ENCODE results near the gene PUM2.

PUM2 gene

DNA sequence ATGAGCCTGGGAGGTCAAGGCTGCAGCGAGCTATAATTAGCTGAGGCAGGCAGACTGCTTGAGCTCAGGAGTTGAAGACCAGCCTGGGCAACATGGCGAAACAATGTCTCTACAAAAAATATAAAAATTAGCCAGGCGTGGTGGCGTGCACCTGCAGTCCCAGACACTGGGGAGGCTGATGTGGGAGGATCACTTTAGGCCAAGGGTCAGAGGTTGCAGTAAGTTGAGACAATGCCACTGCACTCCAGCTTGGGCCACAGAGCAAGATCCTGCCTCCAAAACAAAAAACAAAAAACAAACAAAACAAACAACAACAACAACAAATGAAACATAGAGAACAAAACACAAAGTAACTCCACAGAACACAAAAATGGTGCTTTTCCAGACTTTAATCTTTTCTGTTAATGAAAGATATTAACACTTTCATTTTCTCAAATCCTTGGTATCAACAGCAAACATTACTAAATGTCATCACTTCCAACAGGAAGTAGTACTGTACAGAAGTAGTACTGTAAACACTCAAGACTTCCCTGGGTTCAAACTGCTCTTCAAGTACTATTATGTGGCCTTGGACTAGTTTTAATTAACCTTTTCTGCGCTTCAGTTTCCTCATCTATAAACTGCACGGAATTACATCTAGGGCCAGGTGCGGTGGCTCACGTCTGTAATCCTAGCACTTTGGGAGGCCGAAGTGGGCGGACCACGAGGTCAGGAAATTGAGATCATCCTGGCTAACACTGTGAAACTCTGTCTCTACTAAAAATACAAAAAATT lies 27.9 kb downstream of the PUM2 start:
- peaks cover 6% of the 10 kb centered on the region; the same call in 1 of the 2 replicates for H3K4me1 ChIP-seq (ENCODE audit: low read length)

GRCh38 chr2:20317690-20318089 lies 33.0 kb downstream of the PUM2 start:
- Histone ChIP-seq H3K4me2 (ENCODE audit: low read length) (no peak overlapping the region), H2AFZ (ENCODE audit: low read depth, low read length) (no peak overlapping the region), H3K27me3 (ENCODE audit: low read depth, low read length) (no peaks in the 10 kb centered on the region), H3K36me3 (replicated peaks; ENCODE audit: low read depth, low read length) (peaks cover 44% of the 10 kb centered on the region), H3K4me3 (ENCODE audit: low read length) (no peak overlapping the region), H3K79me2 (ENCODE audit: low read length) (peaks cover 84% of the 10 kb centered on the region), H3K9ac (ENCODE audit: low read length) (no peak overlapping the region), H3K27ac (ENCODE audit: low read length) (no peak overlapping the region), H3K4me1 (ENCODE audit: low read length) (no peaks in the 10 kb centered on the region), H4K20me1 (ENCODE audit: insufficient read depth, low read length) (peaks cover 36% of the 10 kb centered on the region), H3K9me3 (ENCODE audit: insufficient read depth, low read length) (no peaks in the 10 kb centered on the region)
- no peak for TF ChIP-seq EZH2phosphoT487 (IDR thresholded peaks at IDR 0.05; ENCODE audit: low read depth)
- TF ChIP-seq CTCF (IDR thresholded peaks at IDR 0.05; ENCODE audit: low read depth, low read length), result no peak

More for the DNA sequence above, 27.9 kb downstream of the PUM2 start:
- TF ChIP-seq EZH2phosphoT487 (IDR thresholded peaks at IDR 0.05; ENCODE audit: low read depth) (no peak), CTCF (IDR thresholded peaks at IDR 0.05; ENCODE audit: low read depth, low read length) (no peak)
- Histone ChIP-seq H3K9ac (ENCODE audit: low read length) (no peak overlapping the region), H3K4me3 (ENCODE audit: low read length) (no peak overlapping the region), H3K4me2 (ENCODE audit: low read length) (no peak overlapping the region), H3K27ac (ENCODE audit: low read length) (no peak overlapping the region), H3K79me2 (ENCODE audit: low read length) (peaks cover 97% of the 10 kb centered on the region), H2AFZ (ENCODE audit: low read depth, low read length) (no peak overlapping the region), H3K36me3 (replicated peaks; ENCODE audit: low read depth, low read length) (peaks cover 41% of the 10 kb centered on the region), H4K20me1 (ENCODE audit: insufficient read depth, low read length) (peaks cover 68% of the 10 kb centered on the region), H3K27me3 (ENCODE audit: low read depth, low read length) (no peaks in the 10 kb centered on the region), H3K9me3 (ENCODE audit: insufficient read depth, low read length) (no peaks in the 10 kb centered on the region)

GRCh38 chr2:20317197-20317596 lies 33.4 kb downstream of the PUM2 start:
- no peaks in the 10 kb centered on the region for H3K27me3 ChIP-seq (ENCODE audit: low read depth, low read length)
- TF ChIP-seq EZH2phosphoT487 (IDR thresholded peaks at IDR 0.05; ENCODE audit: low read depth), result no peak
- no peak for TF ChIP-seq CTCF (IDR thresholded peaks at IDR 0.05; ENCODE audit: low read depth, low read length)
- no peaks in the 10 kb centered on the region for H3K9me3 ChIP-seq (ENCODE audit: insufficient read depth, low read length)
- no peak overlapping the region for H3K9ac ChIP-seq (ENCODE audit: low read length)
- no peaks in the 10 kb centered on the region for H3K4me1 ChIP-seq (ENCODE audit: low read length)
- peaks cover 33% of the 10 kb centered on the region for H4K20me1 ChIP-seq (ENCODE audit: insufficient read depth, low read length)
- no peak overlapping the region for H3K27ac ChIP-seq (ENCODE audit: low read length)
- peaks cover 79% of the 10 kb centered on the region for H3K79me2 ChIP-seq (ENCODE audit: low read length)
- peaks cover 41% of the 10 kb centered on the region for H3K36me3 ChIP-seq (replicated peaks; ENCODE audit: low read depth, low read length)
- no peak overlapping the region for H2AFZ ChIP-seq (ENCODE audit: low read depth, low read length)
- H3K4me2 ChIP-seq (ENCODE audit: low read length), result no peak overlapping the region
- H3K4me3 ChIP-seq (ENCODE audit: low read length), result no peak overlapping the region

DNA sequence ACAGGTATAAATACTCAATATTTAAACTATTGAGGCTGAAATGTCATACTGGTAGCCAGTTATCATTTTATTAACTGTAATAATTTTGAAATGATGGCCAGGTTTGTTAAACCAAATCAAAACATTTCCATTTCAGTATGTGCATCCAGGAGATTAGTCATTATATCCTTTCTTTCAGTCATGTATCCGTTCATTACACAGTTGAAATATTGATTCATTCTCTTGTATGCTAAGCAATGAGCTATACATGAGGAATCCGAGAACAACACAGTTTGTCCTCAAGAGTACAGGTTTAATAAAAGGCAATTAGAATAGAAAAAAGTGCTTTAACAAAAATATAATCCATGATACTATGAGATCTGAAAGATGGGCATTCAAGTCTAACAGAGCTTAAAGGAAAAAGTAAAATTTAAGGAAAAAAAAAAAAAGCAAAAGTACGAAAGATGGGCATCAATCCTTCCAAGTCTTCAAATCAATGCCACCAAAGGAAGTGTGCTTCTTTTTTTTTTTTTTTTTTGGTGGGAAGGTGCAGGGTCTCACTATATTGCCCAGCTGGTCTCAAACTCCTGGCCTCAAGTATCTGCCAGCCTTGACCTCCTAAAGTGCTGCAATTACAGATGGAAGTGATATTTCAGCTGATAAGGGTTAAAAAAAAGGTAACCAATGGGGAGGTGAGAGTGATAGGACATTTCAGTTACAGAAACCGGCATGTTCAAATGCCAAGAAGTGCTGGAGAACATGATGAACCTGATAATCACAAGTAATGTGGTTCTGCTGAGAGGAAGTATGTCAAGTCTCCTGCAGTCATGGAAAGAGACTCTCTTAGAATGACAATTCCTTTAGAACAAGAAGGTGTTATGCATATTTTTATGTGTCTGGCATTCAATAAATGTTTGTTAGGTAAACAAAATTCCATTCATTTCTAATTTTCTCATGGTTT lies 35.8 kb downstream of the PUM2 start:
- no peak for TF ChIP-seq EZH2phosphoT487 (IDR thresholded peaks at IDR 0.05; ENCODE audit: low read depth)
- H3K9ac ChIP-seq (ENCODE audit: low read length), result no peak overlapping the region
- no peak overlapping the region for H3K4me3 ChIP-seq (ENCODE audit: low read length)
- H3K4me2 ChIP-seq (ENCODE audit: low read length), result no peak overlapping the region
- H3K36me3 ChIP-seq (replicated peaks; ENCODE audit: low read depth, low read length), result peaks cover 58% of the 10 kb centered on the region
- no peaks in the 10 kb centered on the region for H3K9me3 ChIP-seq (ENCODE audit: insufficient read depth, low read length)
- H3K27me3 ChIP-seq (ENCODE audit: low read depth, low read length), result no peaks in the 10 kb centered on the region
- no peaks in the 10 kb centered on the region for H3K4me1 ChIP-seq (ENCODE audit: low read length)
- H2AFZ ChIP-seq (ENCODE audit: low read depth, low read length), result no peak overlapping the region
- peaks cover 18% of the 10 kb centered on the region for H4K20me1 ChIP-seq (ENCODE audit: insufficient read depth, low read length)
- H3K79me2 ChIP-seq (ENCODE audit: low read length), result peaks cover 73% of the 10 kb centered on the region
- no peak overlapping the region for H3K27ac ChIP-seq (ENCODE audit: low read length)

Data from OCI-LY3 (cell line).